ENCODE results near the gene ATP6V0A1. TPM values are rescaled to one million over a fixed set of nuclear protein-coding genes. Genes with fewer than 3 reads are reported as not detected.

Gene ATP6V0A1
- total RNA-seq, 1 experiment from 2014 or later: 55.1 TPM

- no peak overlapping the region for H3K27ac ChIP-seq
- H3K27me3 ChIP-seq (ENCODE audit: insufficient read depth, low read depth): no peaks in the 10 kb centered on the region
- no peaks in the 10 kb centered on the region for H3K79me2 ChIP-seq (ENCODE audit: low read depth)
- no peaks in the 10 kb centered on the region for H3K9me2 ChIP-seq (ENCODE audit: insufficient read depth)
- H3K4me3 ChIP-seq: no peak overlapping the region
- BruUV-seq (replicated peaks): no TSS peak
- no peak for DNase-seq
- H3F3A ChIP-seq (ENCODE audit: insufficient read depth, low read depth): peaks cover 4% of the 10 kb centered on the region; the same call in 1 of the 2 replicates
- CTCF ChIA-PET: no interaction called here
- no peak overlapping the region for H2AFZ ChIP-seq
- no peaks in the 10 kb centered on the region for H4K20me1 ChIP-seq (ENCODE audit: insufficient read depth)
- peaks cover 27% of the 10 kb centered on the region for H3K36me3 ChIP-seq (ENCODE audit: low read depth)
- POLR2A ChIA-PET (ENCODE audit: unreplicated experiment): no interaction called here
- no peaks in the 10 kb centered on the region for H3K4me1 ChIP-seq (replicated peaks; ENCODE audit: insufficient read depth)
- TF ChIP-seq EZH2 (IDR thresholded peaks at IDR 0.05; ENCODE audit: low read depth): no peak
- TF ChIP-seq CTCF (conservative IDR thresholded peaks at IDR 0.05): no peak
- no peak overlapping the region for H3K4me2 ChIP-seq
- intact Hi-C loops (cut with micrococcal nuclease; ENCODE audit: unreplicated experiment): no loop called here
- no peaks in the 10 kb centered on the region for H3K9me3 ChIP-seq (ENCODE audit: insufficient read depth, low read depth)
Measured at GRCh38 chr17:42467889-42468288, 9.2 kb downstream of the ATP6V0A1 start.

GRCh38 chr17:42472709-42473521 is 14.2 kb downstream of the ATP6V0A1 start:
- CTCF ChIA-PET: no interaction called here
- intact Hi-C loops (cut with micrococcal nuclease; ENCODE audit: unreplicated experiment): no loop called here
- Histone ChIP-seq H3K4me3 (no peak overlapping the region), H2AFZ (no peak overlapping the region), H3K79me2 (ENCODE audit: low read depth) (no peaks in the 10 kb centered on the region), H3K4me1 (replicated peaks; ENCODE audit: insufficient read depth) (no peaks in the 10 kb centered on the region), H3K4me2 (no peak overlapping the region), H3K9me3 (ENCODE audit: insufficient read depth, low read depth) (no peaks in the 10 kb centered on the region), H3K27me3 (ENCODE audit: insufficient read depth, low read depth) (no peaks in the 10 kb centered on the region), H4K20me1 (ENCODE audit: insufficient read depth) (no peaks in the 10 kb centered on the region; the same call in 1 of the 2 replicates), H3K27ac (no peak overlapping the region), H3K9me2 (ENCODE audit: insufficient read depth) (no peaks in the 10 kb centered on the region), H3F3A (ENCODE audit: insufficient read depth, low read depth) (no peaks in the 10 kb centered on the region; the same call in 1 of the 2 replicates), H3K36me3 (ENCODE audit: low read depth) (peaks cover 56% of the 10 kb centered on the region)
- POLR2A ChIA-PET (ENCODE audit: unreplicated experiment): no interaction called here
- no peak for TF ChIP-seq EZH2 (IDR thresholded peaks at IDR 0.05; ENCODE audit: low read depth)
- no peak for TF ChIP-seq CTCF (conservative IDR thresholded peaks at IDR 0.05)
- BruUV-seq (replicated peaks): no TSS peak
- DNase-seq: no peak

- H3K4me3 ChIP-seq: no peak overlapping the region
- no peak overlapping the region for H3K27ac ChIP-seq
- no peaks in the 10 kb centered on the region for H3K9me2 ChIP-seq (ENCODE audit: insufficient read depth)
- H3K9me3 ChIP-seq (ENCODE audit: insufficient read depth, low read depth): no peaks in the 10 kb centered on the region
- no peak overlapping the region for H3K4me2 ChIP-seq
- TF ChIP-seq EZH2 (IDR thresholded peaks at IDR 0.05; ENCODE audit: low read depth): no peak
- no peak for TF ChIP-seq CTCF (conservative IDR thresholded peaks at IDR 0.05)
- intact Hi-C loops (cut with micrococcal nuclease; ENCODE audit: unreplicated experiment): no loop called here
- H3F3A ChIP-seq (ENCODE audit: insufficient read depth, low read depth): no peaks in the 10 kb centered on the region; the same call in 1 of the 2 replicates
- BruUV-seq (replicated peaks): no TSS peak
- CTCF ChIA-PET: interaction anchor here (0.7 kb wide), 1 partner anchor 1012 kb away, joined by 3 read pairs; no protein-coding TSS in a partner anchor
- H3K27me3 ChIP-seq (ENCODE audit: insufficient read depth, low read depth): no peaks in the 10 kb centered on the region
- H4K20me1 ChIP-seq (ENCODE audit: insufficient read depth): no peaks in the 10 kb centered on the region; the same call in 1 of the 2 replicates
- POLR2A ChIA-PET (ENCODE audit: unreplicated experiment): no interaction called here
- no peak for DNase-seq
- no peaks in the 10 kb centered on the region for H3K4me1 ChIP-seq (replicated peaks; ENCODE audit: insufficient read depth)
- no peaks in the 10 kb centered on the region for H3K79me2 ChIP-seq (ENCODE audit: low read depth)
- H3K36me3 ChIP-seq (ENCODE audit: low read depth): peaks cover 52% of the 10 kb centered on the region
- no peak overlapping the region for H2AFZ ChIP-seq
Measured at GRCh38 chr17:42474276-42474675, 15.6 kb downstream of the ATP6V0A1 start.
